C4-2B (cell line): ENCODE results near the gene BBX.

Experiments used
- CTCF ChIP-seq: fragments of 450-650 bp; conservative IDR thresholded peaks from 2 replicates; pipeline ENCODE4 v1.5.1; 2017; ENCODE audit warnings: mild to moderate bottlenecking
- ZFX ChIP-seq: fragments of 450-650 bp; IDR thresholded peaks from 2 replicates; pipeline ENCODE4 v1.6.1; 2017

- TF ChIP-seq CTCF (no peak), ZFX (no peak)
Measured at GRCh38 chr3:107524841-107525643, 2.3 kb downstream of the BBX start.
